NCI-H748 (cell line): ENCODE measurements around the gene CEP85.
"Not testable (repeated sequence)": the region's sequence is repeated elsewhere in the genome, so short reads cannot be mapped to it uniquely, and the experiment has no call there.

Experiments used
- DNase-seq: peaks from one replicate; lab custom pipeline; 2025; ENCODE audit not compliant: unreplicated experiment; lab: John Stamatoyannopoulos, UW

Gene CEP85

GRCh38 chr1:26307363-26307781, 73.4 kb downstream of the CEP85 start:
- DNase-seq: no peak

GRCh38 chr1:26307966-26308899, 74.2 kb downstream of the CEP85 start:
- not testable (repeated sequence) for DNase-seq

DNA sequence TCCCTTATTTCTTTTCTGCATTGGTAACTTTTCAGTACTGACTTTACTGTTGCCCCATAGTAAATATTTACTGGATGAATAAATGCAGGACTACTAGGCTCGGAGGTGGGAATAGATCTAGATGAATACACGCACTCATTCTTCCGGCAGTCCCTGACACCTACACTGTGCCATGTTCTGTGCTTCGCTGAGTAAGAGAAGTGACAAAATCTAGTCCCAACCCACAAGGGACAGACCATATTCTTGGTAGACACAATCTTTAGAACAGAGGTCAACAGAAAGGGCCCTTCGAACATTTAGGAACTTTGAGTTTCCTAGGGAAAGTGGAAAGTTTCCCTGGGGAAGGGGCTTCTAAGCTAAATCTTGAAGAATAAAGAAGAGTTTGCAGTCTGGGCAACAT, 80.5 kb downstream of the CEP85 start:
- no peak for DNase-seq

DNA sequence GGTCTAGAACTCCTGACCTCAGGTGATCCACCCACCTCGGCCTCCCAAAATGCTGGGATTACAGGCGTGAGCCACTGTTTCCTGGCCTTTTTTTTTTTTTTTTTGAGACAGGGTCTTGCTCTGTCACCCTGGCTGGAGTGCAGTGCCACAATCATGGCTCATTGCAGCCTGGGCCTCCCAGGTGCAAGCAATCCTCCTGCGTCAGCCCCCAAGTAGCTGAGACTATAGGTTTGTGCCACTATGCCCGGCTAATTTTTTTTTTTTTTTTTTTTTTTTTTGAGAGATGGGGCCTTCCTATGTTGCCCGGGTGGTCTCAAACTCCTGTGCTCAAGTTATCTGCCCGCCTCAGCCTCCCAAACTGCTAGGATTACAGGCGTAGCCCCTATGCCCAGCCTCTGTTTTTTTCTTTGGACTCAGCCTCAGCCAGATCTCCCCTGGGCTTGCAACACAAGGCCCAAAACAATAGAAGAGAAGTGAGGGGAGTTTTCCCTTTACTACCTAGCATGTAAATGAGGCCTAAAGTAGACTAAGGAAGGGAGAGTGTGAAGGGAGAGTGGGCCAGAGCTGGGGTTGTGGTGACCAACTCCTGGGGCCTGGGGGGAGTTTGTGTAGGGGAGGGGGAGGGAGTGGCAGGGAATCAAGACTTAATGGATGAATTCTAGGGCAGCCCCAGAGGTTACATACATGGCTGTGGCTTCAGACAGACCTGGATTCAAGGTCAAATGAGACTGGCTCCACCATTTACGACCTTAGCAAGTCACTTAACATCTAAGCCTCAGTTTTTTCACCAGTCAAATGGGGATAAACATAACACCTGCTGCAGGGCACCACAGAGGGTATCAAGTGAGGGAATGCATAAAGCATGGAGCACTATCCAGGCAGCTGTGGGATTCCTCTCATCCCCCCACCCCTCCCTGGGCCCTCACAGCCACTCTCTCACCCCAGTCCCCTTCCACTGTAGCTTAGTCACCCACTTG, 82.2 kb downstream of the CEP85 start:
- no peak for DNase-seq

DNA sequence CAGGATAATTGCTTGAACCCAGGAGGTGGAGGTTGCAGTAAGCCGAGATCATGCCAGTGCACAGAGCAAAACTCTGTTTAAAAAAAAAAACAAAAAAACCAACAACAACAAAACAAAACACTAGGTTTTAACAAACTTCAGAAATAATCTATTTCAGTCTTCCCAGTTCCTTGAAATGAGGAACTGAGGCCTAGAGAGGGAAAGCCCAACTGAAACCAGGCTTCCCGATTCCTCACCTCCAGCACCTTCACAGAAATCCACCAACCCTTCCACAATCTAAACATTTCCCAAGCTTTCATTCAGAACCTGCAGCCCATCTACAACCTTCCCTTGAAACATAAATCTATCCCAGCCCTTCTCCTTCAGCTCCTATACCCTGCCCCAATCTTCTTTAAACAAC, 83.1 kb downstream of the CEP85 start:
- DNase-seq: no peak

DNA sequence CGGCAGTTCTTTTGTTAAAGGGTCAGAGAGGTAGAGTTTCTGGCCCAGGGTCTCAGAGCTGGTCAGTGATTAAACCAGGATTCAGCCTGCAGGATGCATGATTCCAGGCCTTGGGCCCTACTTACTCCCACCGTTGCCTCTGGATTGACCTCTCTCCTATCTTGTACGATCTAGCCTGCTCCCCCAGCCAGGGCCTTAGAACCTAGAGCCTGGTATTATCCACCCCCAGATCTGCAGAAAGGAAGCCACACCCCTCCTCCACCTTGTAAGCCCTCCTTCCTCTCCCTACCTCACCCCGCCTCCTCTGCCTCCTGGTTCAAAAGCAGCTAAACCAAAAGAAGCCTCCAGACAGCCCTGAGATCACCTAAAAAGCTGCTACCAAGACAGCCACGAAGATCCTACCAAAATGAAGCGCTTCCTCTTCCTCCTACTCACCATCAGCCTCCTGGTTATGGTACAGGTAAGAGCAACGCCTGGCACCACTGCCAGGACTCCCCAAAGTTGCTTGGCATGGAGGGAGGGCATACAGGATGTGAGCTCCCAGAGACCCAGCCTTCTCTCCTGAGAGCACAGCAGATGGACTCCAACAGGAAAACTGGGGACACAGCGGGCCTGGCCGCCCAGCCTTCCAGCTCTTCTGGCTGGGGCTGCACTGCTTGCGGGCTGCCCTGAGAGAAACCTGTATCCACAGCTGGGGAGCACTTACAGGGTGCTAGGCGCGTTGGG, 83.8 kb downstream of the CEP85 start, which contains the start of gene CD52:
TSS of gene CD52 (plus strand) at position 347 of the 726 bp plus-strand sequence. CDS start at position 407, 60 bp downstream.
- no peak for DNase-seq

- no peak for DNase-seq
Measured at GRCh38 chr1:26318338-26319064, 84.5 kb downstream of the CEP85 start.

GRCh38 chr1:26320896-26321295, 86.9 kb downstream of the CEP85 start:
- DNase-seq: no peak

DNA sequence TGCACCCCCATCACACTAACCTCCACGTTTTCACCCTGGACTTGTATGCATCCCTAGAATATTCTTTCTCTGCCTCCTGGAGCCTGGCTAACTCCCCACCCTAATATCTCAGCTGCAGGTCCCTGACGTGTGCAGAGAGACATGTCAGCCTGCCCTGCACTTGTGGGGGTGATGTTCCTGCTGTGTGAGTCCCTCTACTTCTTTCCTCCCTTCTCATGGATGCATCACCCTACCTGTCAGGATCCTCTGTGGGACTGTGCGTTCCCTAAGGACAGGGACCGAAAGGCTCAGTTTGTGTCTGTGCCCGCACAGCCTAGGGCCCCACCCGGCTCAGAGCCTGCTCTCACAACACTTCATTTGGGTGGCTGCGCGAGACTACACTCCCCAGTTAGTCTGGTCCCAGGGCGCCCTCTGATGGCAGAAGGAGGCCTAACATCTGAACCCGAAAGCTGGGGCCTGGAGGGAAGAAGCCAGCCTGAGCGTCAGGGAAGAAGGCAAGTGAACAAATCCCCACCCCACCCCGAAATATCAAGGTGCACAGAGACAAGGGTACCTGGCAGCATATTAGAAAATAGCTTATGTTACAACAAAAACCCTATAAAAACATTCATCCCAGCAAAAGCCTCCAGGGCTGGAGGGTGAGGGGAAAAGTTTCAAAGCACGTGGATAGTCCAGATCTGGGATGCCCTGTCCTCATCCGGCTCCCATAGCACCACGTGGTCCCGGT, 87.5 kb downstream of the CEP85 start:
- peak; percentile 70 for DNase-seq

DNA sequence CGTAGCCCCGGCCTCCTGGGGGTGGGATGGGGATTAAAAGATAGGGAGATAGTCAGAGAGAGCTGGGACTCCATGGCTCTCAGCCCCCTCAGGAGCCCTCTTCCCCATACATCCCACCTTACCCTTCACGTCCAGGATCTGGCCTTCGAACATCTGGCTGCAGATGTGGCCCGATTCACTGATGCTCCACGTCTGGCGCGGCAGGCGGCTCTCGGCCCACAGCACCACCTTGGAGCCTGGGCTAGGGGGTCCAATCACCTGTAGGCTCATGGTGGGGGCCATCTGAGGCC, 88.0 kb downstream of the CEP85 start:
- no peak for DNase-seq

DNA sequence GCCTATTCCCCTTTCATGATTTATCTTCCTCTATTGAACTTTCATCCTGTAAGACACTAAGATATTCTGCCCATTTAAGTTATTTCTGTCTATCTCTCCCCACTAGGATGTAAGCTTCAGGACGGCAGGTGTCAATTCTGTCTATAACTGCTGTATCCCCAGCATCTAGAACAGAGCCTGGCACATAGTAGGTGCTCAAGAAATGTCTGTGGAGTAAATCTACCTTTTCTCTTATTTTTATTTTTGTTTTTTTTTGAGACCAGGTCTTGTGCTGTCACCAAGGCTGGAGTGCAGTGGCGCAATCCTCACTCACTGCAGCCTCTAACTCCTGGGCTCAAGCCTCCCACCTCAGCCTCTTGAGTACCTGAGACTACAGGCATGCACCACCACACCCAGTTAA, 89.4 kb downstream of the CEP85 start:
- DNase-seq: no peak

- no peak for DNase-seq
Measured at GRCh38 chr1:26324550-26324949, 90.5 kb downstream of the CEP85 start.

GRCh38 chr1:26327956-26328362, 94.0 kb downstream of the CEP85 start:
- DNase-seq: peak; percentile 40
